Measurements from ENCODE around the gene RAB17. TPM values are rescaled to one million over a fixed set of nuclear protein-coding genes. Genes with fewer than 3 reads are reported as not detected.
"Not testable (repeated sequence)": the region's sequence is repeated elsewhere in the genome, so short reads cannot be mapped to it uniquely, and the experiment has no call there.

RAB17 gene
- total and polyA plus RNA-seq, 2 experiments from 2014 or later = 58.3 to 99.1 TPM

DNA sequence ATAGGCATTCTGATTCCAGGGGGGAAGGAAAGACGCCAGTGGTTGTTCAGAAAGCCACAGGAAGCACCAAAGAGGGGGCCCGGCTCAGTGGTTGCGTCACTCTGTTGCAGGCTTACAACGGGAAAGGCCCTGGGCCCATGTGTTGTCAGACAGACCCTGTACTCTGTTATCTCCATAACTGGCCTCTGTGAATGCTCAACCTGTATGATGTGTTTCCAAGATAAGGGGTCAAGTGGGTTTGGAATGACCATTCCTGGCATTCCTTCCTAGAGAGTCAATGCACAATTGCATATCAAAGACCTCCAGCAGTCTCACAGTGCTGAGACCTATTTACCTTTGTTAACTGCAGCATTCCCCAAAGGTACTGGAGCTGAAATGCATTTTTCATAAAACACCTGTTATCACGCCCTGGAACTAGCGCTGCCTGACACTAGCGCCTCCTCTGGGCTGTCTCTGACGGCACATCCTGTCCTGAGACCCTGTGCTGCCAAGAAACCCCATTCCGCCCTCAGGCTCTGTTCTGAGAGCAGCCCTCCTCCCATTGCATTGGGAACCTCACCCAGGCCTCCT, 23.7 kb upstream of the RAB17 start:
- no peaks in the 10 kb centered on the region for H3K79me2 ChIP-seq
- 31% methylated on average over 9 of the region's 9 CpGs for WGBS (ENCODE audit: low lambda C conversion rate, missing lambda C conversion rate)
- H3K27me3 ChIP-seq = no peaks in the 10 kb centered on the region
- no peaks in the 10 kb centered on the region for H3K9me3 ChIP-seq (ENCODE audit: low read depth)
- peak; percentile 86 for DNase-seq (ENCODE audit: low spot score)
- no peaks in the 10 kb centered on the region for H3K36me3 ChIP-seq (replicated peaks; ENCODE audit: insufficient read depth, low read depth)
- H4K20me1 ChIP-seq (ENCODE audit: insufficient read depth, poor library complexity, severe bottlenecking) = no peaks in the 10 kb centered on the region
- H3K4me1 ChIP-seq (ENCODE audit: insufficient read depth) = peaks cover 39% of the 10 kb centered on the region
- H2AFZ ChIP-seq = no peak overlapping the region
- TF ChIP-seq EZH2 (IDR thresholded peaks at IDR 0.05; ENCODE audit: borderline replicate concordance) (no peak), EZH2phosphoT487 (IDR thresholded peaks at IDR 0.05; ENCODE audit: low read depth, severe bottlenecking, unreplicated experiment) (no peak)
- TF ChIP-seq, protein P1, sequence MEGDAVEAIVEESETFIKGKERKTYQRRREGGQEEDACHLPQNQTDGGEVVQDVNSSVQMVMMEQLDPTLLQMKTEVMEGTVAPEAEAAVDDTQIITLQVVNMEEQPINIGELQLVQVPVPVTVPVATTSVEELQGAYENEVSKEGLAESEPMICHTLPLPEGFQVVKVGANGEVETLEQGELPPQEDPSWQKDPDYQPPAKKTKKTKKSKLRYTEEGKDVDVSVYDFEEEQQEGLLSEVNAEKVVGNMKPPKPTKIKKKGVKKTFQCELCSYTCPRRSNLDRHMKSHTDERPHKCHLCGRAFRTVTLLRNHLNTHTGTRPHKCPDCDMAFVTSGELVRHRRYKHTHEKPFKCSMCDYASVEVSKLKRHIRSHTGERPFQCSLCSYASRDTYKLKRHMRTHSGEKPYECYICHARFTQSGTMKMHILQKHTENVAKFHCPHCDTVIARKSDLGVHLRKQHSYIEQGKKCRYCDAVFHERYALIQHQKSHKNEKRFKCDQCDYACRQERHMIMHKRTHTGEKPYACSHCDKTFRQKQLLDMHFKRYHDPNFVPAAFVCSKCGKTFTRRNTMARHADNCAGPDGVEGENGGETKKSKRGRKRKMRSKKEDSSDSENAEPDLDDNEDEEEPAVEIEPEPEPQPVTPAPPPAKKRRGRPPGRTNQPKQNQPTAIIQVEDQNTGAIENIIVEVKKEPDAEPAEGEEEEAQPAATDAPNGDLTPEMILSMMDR (IDR thresholded peaks at IDR 0.05; ENCODE audit: poor library complexity) = peak; percentile 28
- H3K27ac ChIP-seq = peak overlapping the region; percentile 78
- H3K4me2 ChIP-seq = no peak overlapping the region
- H3K4me3 ChIP-seq = no peak overlapping the region
- no peaks in the 10 kb centered on the region for H3K9me2 ChIP-seq (replicated peaks; ENCODE audit: insufficient read depth)

DNA sequence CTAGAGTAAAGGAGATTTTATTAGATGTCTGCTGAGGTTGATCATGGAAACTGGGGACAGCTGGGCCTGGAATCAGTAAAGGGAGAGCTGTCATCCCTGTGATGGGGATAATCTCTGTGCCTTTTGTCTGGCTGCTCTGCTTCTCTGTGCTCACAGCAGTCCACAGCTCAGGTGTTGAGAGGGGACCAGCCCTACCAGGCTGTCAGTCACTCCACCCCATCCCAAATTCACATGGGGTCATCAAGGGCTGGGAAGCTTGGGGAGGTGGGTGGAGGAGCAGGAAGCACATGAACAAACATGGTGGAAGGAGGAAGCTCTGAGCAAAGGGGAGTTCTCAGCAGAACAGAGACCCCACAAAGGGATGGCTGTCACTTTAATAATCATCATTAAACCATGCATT, 23.1 kb upstream of the RAB17 start:
- H3K4me2 ChIP-seq = no peak overlapping the region
- H4K20me1 ChIP-seq (ENCODE audit: insufficient read depth, poor library complexity, severe bottlenecking) = no peaks in the 10 kb centered on the region
- DNase-seq (ENCODE audit: low spot score) = no peak
- H3K9me2 ChIP-seq (replicated peaks; ENCODE audit: insufficient read depth) = no peaks in the 10 kb centered on the region
- peak overlapping the region; percentile 70 for H3K27ac ChIP-seq
- H3K36me3 ChIP-seq (replicated peaks; ENCODE audit: insufficient read depth, low read depth) = no peaks in the 10 kb centered on the region
- peaks cover 39% of the 10 kb centered on the region for H3K4me1 ChIP-seq (ENCODE audit: insufficient read depth)
- H3K27me3 ChIP-seq = no peaks in the 10 kb centered on the region
- no peak overlapping the region for H2AFZ ChIP-seq
- H3K4me3 ChIP-seq = no peak overlapping the region
- no peak for TF ChIP-seq EZH2 (IDR thresholded peaks at IDR 0.05; ENCODE audit: borderline replicate concordance)
- TF ChIP-seq EZH2phosphoT487 (IDR thresholded peaks at IDR 0.05; ENCODE audit: low read depth, severe bottlenecking, unreplicated experiment) = no peak
- TF ChIP-seq, protein P1 (IDR thresholded peaks at IDR 0.05; ENCODE audit: poor library complexity) = no peak
- H3K9me3 ChIP-seq (ENCODE audit: low read depth) = no peaks in the 10 kb centered on the region
- no peaks in the 10 kb centered on the region for H3K79me2 ChIP-seq

DNA sequence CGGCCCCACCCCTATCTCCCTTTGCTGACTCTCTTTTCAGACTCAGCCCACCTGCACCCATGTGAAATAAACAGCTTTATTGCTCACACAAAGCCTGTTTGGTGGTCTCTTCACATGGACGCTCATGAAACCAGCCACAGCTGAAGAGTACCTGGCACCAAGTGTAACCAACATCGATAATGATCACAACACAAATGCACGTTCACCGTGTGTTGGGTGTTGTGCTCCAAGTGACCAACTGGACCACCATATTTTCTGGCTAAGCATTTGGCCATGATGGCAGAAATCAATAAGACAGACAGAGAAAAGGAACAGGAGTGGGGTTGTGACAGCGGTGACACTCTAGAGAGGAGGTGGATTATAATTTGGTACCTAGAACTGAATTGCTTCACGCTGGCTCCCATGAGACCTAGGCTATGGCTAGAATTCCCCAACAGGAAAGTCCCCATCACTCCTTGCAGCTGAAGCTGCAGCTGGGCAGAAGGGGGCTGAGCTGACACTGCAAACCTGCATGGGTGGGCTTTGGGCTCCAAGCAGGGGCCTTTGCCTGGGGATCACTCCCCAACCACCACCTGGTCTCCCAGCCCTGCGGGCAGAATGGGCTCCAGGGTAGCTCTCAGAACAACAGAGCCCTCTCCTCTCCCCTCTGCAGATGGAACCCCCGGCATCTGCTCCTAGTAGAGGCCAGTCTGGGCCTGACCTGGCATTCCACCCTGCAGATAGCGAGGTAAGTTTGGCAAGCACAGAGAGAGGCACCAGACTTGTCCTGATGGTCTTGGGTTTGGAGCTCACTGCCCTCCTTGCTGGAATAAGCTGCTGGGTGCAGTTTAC, 22.2 kb upstream of the RAB17 start:
- Histone ChIP-seq H3K9me3 (ENCODE audit: low read depth) (no peaks in the 10 kb centered on the region), H3K27me3 (no peaks in the 10 kb centered on the region), H2AFZ (no peak overlapping the region), H3K27ac (no peak overlapping the region), H3K4me2 (no peak overlapping the region), H4K20me1 (ENCODE audit: insufficient read depth, poor library complexity, severe bottlenecking) (no peaks in the 10 kb centered on the region), H3K4me3 (no peak overlapping the region), H3K4me1 (ENCODE audit: insufficient read depth) (peaks cover 39% of the 10 kb centered on the region), H3K79me2 (no peaks in the 10 kb centered on the region), H3K36me3 (replicated peaks; ENCODE audit: insufficient read depth, low read depth) (no peaks in the 10 kb centered on the region), H3K9me2 (replicated peaks; ENCODE audit: insufficient read depth) (no peaks in the 10 kb centered on the region)
- DNase-seq (ENCODE audit: low spot score) = no peak
- WGBS (ENCODE audit: low lambda C conversion rate, missing lambda C conversion rate) = 85% methylated on average over 10 of the region's 10 CpGs
- TF ChIP-seq, protein P1 (IDR thresholded peaks at IDR 0.05; ENCODE audit: poor library complexity) = no peak
- TF ChIP-seq EZH2 (IDR thresholded peaks at IDR 0.05; ENCODE audit: borderline replicate concordance) = no peak
- no peak for TF ChIP-seq EZH2phosphoT487 (IDR thresholded peaks at IDR 0.05; ENCODE audit: low read depth, severe bottlenecking, unreplicated experiment)

DNA sequence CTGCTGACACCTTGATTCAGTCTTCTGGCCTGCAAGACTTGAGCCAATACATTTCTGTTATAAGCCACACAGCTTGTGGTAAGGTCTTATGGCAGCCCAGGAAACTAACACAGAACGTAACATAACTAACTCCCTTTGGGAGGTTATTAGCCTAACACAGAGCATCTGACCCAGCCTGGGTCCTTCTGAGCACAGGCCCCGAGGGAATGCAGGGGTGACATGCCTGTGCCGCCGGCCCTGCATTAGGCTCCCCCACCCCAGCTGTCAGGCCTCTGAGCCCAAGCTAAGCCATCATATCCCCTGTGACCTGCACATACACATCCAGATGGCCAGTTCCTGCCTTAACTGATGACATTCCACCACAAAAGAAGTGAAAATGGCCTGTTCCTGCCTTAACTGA, 16.0 kb upstream of the RAB17 start:
- peaks cover 16% of the 10 kb centered on the region for H3K4me1 ChIP-seq (ENCODE audit: insufficient read depth)
- not testable (repeated sequence) for H3K36me3 ChIP-seq (replicated peaks; ENCODE audit: insufficient read depth, low read depth); H3K9me3 ChIP-seq (ENCODE audit: low read depth); H2AFZ ChIP-seq; H4K20me1 ChIP-seq (ENCODE audit: insufficient read depth, poor library complexity, severe bottlenecking); H3K4me3 ChIP-seq; H3K27me3 ChIP-seq; H3K27ac ChIP-seq; H3K79me2 ChIP-seq; H3K4me2 ChIP-seq; H3K9me2 ChIP-seq (replicated peaks; ENCODE audit: insufficient read depth); DNase-seq (ENCODE audit: low spot score)
- WGBS (ENCODE audit: low lambda C conversion rate, missing lambda C conversion rate) = 100% methylated on average over 4 of the region's 4 CpGs

Data from hepatocyte (in vitro differentiated cells).